Activated naive CD4-positive, alpha-beta T cell treated with anti-CD3 and anti-CD28 coated beads, Interleukin-2, amount 10 ng/mL, durations not matched to agents 7 days and 5 days (primary cell): ENCODE measurements around the gene APEH.

Experiments used
- CTCF ChIA-PET: fragments of 350-600 bp; sonication (Branson Sonifier 250); formaldehyde crosslinking; loops from one replicate; lab custom pipeline; 2021; ENCODE audit warnings: antibody characterized with exemption; lab: Charles Lee
- DNase-seq: peaks from one replicate; pipeline ENCODE4 v3.0.0-alpha.2; 2020
- H3K27ac Mint-ChIP-seq: one replicate; pipeline ENCODE4 v1.8.0; 2021; ENCODE audit warnings: mild to moderate bottlenecking, moderate library complexity, mixed read lengths
- H3K27me3 Mint-ChIP-seq: one replicate; pipeline ENCODE4 v1.8.0; 2021; ENCODE audit warnings: mild to moderate bottlenecking, mixed read lengths
- H3K36me3 Mint-ChIP-seq: one replicate; pipeline ENCODE4 v1.8.0; 2021; ENCODE audit warnings: mixed read lengths
- H3K4me1 Mint-ChIP-seq: one replicate; pipeline ENCODE4 v1.8.0; 2021; ENCODE audit warnings: mixed read lengths
- H3K4me3 Mint-ChIP-seq: one replicate; pipeline ENCODE4 v1.8.0; 2021; ENCODE audit warnings: mild to moderate bottlenecking, moderate library complexity, mixed read lengths
- H3K9me3 Mint-ChIP-seq: one replicate; pipeline ENCODE4 v1.8.0; 2021; ENCODE audit warnings: mixed read lengths

The APEH gene

DNA sequence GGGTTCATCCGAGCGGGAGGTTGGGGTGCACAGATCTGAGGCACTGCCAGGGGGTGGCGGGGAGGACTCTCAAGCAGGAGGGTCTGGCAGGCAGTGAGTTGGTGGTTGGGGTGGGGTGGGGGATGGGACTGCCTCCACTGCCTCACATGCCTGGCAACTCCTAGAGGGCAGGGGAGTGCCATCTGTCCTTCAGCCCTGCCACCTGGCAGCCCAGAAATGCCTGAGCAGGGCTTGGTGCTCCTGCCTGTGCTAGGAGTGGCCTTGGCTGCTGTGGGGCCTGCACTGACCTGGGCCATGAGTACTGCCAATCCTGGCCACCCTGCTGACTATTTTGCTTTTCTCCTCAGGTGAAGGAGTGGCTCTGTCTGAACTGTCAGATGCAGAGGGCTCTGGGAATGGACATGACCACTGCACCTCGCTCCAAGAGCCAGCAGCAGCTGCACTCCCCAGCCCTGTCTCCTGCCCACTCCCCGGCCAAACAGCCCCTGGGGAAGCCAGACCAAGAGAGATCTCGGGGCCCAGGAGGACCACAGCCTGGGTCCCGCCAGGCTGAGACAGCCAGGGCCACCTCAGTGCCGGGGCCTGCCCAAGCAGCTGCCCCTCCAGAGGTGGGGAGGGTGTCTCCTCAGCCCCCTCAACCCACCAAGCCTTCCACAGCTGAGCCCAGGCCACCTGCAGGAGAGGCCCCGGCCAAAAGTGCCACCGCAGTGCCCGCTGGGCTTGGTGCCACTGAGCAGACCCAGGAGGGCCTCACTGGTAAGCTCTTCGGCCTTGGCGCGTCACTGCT is 32.0 kb upstream of the APEH start:
- Mint-ChIP-seq H3K9me3 (no peaks in the 10 kb centered on the region), H3K27me3 (peaks cover 23% of the 10 kb centered on the region), H3K36me3 (no peaks in the 10 kb centered on the region), H3K4me1 (no peaks in the 10 kb centered on the region), H3K4me3 (no peak overlapping the region), H3K27ac (no peak overlapping the region)
- CTCF ChIA-PET, result no interaction called here
- DNase-seq, result no peak

DNA sequence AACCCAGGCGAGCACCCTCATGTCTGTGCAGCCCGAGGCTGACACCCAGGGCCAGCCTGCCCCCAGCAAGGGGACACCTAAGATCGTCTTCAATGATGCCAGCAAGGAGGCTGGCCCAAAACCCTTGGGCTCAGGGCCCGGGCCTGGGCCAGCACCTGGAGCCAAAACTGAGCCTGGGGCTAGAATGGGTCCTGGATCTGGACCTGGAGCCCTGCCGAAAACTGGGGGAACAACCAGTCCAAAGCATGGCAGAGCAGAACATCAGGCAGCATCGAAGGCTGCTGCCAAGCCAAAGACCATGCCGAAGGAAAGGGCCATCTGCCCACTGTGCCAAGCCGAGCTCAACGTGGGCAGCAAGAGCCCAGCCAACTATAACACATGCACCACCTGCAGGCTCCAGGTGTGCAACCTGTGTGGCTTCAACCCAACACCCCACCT is 31.4 kb upstream of the APEH start:
- H3K36me3 Mint-ChIP-seq, result no peaks in the 10 kb centered on the region
- CTCF ChIA-PET, result no interaction called here

DNA sequence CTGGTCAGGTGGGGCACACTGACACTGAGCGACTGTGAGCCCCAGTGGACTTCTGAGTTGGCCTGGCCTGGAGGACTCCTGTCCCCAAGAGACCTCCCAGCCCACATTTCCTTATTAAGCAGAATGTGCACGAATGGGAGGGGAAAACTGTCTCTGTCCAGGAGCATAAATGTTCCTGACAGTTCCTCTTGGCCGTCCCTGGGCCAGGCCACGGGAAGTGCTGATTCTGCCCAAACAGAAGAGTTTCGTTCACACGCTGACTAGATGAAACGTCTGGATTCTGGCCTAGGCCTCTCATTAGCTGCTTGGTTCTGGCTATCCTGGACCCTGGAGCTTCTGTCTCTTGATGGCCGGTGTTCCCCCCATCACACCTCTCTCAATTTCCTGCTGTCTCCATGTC is 29.5 kb upstream of the APEH start:
- DNase-seq, result no peak
- peaks cover 4% of the 10 kb centered on the region for H3K4me1 Mint-ChIP-seq
- CTCF ChIA-PET, result no interaction called here
- H3K36me3 Mint-ChIP-seq, result no peaks in the 10 kb centered on the region
- no peaks in the 10 kb centered on the region for H3K9me3 Mint-ChIP-seq
- peaks cover 6% of the 10 kb centered on the region for H3K27me3 Mint-ChIP-seq
- no peak overlapping the region for H3K27ac Mint-ChIP-seq
- H3K4me3 Mint-ChIP-seq, result no peak overlapping the region

More for the DNA sequence above, 31.4 kb upstream of the APEH start:
- H3K27ac Mint-ChIP-seq, result no peak overlapping the region
- DNase-seq, result no peak
- no peak overlapping the region for H3K4me3 Mint-ChIP-seq
- peaks cover under 1% of the 10 kb centered on the region for H3K4me1 Mint-ChIP-seq
- no peaks in the 10 kb centered on the region for H3K9me3 Mint-ChIP-seq
- peaks cover 18% of the 10 kb centered on the region for H3K27me3 Mint-ChIP-seq

DNA sequence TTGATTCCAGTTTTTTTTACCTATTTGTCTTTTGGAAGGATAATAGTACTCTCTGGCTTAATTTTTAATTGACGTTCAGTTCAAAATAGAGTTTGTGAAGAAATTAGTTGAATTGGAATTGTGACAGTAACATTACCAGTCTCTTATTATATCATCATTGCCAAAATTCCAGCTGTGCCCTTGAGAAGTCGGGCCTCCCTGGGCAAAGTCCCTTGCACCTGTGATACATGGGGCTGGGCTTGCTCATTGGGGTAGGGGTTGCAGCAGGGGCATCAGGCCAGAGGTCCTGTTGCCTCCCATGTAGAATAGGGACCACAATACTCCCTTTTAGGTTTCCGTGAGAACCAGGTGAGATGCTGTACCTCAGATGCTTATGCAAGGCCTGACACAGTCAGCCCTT is 27.9 kb upstream of the APEH start:
- H3K36me3 Mint-ChIP-seq, result no peaks in the 10 kb centered on the region
- no peak overlapping the region for H3K27ac Mint-ChIP-seq
- CTCF ChIA-PET, result no interaction called here
- DNase-seq, result no peak
- H3K9me3 Mint-ChIP-seq, result no peaks in the 10 kb centered on the region
- H3K4me1 Mint-ChIP-seq, result peaks cover 4% of the 10 kb centered on the region
- H3K27me3 Mint-ChIP-seq, result no peaks in the 10 kb centered on the region
- no peak overlapping the region for H3K4me3 Mint-ChIP-seq

DNA sequence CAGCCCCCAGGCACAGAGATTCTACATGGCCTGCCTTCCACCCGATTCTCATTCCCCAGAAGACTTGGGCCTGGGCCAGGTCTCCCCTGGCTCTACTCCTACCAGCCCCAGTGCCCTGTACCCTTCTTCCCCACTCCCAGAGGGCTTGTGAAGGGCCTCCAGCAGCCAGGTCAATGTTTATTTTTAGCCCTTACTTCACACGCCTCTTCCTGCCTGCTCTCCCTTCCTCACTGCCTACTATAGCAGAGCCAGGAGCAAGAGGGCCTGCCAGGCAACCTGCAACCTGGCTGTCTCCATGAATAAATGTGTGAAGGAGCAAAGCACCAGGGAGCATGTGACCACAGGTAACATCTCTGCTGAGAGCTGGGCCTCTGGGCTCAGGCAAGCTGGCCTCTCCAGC is 26.4 kb upstream of the APEH start:
- no peaks in the 10 kb centered on the region for H3K9me3 Mint-ChIP-seq
- CTCF ChIA-PET, result interaction anchor here (1.1 kb wide), 1 partner anchor 108 kb away, joined by 3 read pairs; no protein-coding TSS in a partner anchor
- H3K27ac Mint-ChIP-seq, result no peak overlapping the region
- H3K36me3 Mint-ChIP-seq, result no peaks in the 10 kb centered on the region
- no peak overlapping the region for H3K4me3 Mint-ChIP-seq
- H3K4me1 Mint-ChIP-seq, result peaks cover 4% of the 10 kb centered on the region
- DNase-seq, result no peak
- no peaks in the 10 kb centered on the region for H3K27me3 Mint-ChIP-seq

DNA sequence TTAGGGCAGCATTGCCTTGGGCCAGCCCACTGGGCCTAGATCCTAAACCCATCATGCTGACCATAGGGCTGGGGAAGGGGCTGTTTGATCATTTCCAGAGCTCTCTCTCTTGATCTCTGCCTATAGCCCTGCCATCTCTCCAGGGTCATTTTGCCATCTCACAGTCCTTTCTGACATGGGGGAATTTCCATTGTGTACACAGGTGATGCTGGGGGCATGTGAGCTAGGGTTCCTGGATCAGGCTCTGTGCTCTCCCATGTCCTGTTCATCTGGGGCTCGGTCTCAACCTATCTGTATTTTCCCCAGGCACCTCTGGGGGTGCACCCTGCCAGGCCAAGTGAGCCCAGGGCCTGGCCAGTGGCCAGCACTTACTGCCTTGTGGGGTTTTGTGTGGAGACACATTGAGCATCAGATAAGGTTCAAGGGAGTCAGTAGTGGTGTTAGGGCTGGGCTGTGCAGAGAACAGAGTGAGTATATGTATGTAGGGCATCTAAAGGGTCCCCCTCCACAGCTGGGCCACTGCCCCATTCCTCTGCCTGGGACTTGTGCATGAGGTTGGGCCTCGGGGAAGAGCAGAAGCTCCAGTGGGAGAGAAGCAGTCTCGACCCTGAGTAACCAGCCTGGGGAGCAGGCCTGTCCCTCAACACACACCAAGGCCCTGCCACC is 25.7 kb upstream of the APEH start:
- H3K9me3 Mint-ChIP-seq, result no peaks in the 10 kb centered on the region
- no peak overlapping the region for H3K27ac Mint-ChIP-seq
- no peak for DNase-seq
- H3K4me1 Mint-ChIP-seq, result peaks cover 4% of the 10 kb centered on the region
- no peaks in the 10 kb centered on the region for H3K36me3 Mint-ChIP-seq
- CTCF ChIA-PET, result interaction anchor here (0.6 to 1.1 kb wide), 2 partner anchors 11 to 109 kb away, joined by 3 read pairs; no protein-coding TSS in a partner anchor
- H3K27me3 Mint-ChIP-seq, result no peaks in the 10 kb centered on the region
- no peak overlapping the region for H3K4me3 Mint-ChIP-seq

DNA sequence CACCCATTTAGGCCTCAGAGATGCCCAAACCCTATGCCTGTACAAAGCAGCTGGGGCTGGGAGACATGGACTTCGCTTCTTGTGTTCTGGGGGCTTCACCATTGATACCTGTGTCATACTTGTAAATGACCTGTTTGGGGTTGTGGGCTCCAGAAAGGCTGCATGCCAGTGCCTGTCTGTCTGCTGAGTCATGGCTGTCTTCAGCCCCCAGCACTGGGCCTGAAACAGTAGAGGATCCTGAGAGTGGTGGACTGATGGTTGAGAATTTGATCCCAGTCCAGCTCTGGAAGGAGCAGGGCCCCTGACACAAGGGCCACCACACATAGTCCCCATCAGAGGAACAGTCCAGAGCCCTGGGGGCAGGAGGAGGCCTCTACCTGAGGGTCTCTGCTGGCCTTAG is 24.6 kb upstream of the APEH start:
- no peaks in the 10 kb centered on the region for H3K27me3 Mint-ChIP-seq
- no peak overlapping the region for H3K27ac Mint-ChIP-seq
- H3K9me3 Mint-ChIP-seq, result no peaks in the 10 kb centered on the region
- peaks cover 4% of the 10 kb centered on the region for H3K4me1 Mint-ChIP-seq
- no peaks in the 10 kb centered on the region for H3K36me3 Mint-ChIP-seq
- H3K4me3 Mint-ChIP-seq, result no peak overlapping the region
- CTCF ChIA-PET, result no interaction called here
- no peak for DNase-seq

DNA sequence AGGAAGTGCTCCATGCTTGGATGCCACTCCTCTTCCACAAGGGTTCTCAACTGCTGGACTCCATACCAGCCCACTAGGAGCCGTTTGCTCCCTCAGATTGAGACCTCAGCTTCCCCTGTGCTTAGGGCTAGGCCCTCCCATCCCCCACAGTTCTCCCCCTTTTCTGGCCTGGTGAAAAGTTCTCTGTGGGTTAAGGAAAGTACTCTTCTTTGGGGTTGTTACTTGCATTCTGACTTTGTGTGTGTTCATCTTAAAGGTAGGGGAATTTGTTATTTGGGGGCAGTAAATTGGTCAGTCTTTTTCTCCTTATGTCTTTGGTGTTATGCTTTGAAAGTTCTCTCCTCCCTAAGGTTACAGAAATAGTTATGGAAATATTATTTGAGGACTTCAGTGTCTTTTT is 24.0 kb upstream of the APEH start:
- Mint-ChIP-seq H3K27me3 (no peaks in the 10 kb centered on the region), H3K4me1 (peaks cover 4% of the 10 kb centered on the region), H3K4me3 (no peak overlapping the region), H3K27ac (no peak overlapping the region), H3K36me3 (no peaks in the 10 kb centered on the region), H3K9me3 (no peaks in the 10 kb centered on the region)
- no peak for DNase-seq
- CTCF ChIA-PET, result no interaction called here

DNA sequence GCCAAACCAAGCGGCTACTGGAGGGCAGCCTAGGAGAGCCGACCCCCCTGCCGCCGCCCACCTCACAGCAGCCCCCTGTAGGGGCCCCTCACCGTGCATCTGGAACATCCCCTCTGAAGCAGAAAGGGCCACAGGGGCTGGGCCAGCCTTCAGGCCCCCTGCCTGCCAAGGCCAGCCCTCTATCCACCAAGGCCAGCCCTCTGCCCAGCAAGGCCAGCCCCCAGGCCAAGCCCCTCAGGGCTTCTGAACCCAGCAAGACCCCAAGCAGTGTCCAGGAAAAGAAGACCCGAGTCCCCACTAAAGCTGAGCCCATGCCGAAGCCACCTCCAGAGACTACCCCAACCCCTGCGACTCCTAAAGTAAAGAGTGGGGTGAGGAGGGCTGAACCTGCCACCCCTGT is 23.5 kb upstream of the APEH start:
- CTCF ChIA-PET, result no interaction called here
- Mint-ChIP-seq H3K4me3 (no peak overlapping the region), H3K4me1 (peaks cover 4% of the 10 kb centered on the region), H3K9me3 (no peaks in the 10 kb centered on the region), H3K27ac (no peak overlapping the region), H3K27me3 (no peaks in the 10 kb centered on the region), H3K36me3 (no peaks in the 10 kb centered on the region)
- DNase-seq, result no peak

DNA sequence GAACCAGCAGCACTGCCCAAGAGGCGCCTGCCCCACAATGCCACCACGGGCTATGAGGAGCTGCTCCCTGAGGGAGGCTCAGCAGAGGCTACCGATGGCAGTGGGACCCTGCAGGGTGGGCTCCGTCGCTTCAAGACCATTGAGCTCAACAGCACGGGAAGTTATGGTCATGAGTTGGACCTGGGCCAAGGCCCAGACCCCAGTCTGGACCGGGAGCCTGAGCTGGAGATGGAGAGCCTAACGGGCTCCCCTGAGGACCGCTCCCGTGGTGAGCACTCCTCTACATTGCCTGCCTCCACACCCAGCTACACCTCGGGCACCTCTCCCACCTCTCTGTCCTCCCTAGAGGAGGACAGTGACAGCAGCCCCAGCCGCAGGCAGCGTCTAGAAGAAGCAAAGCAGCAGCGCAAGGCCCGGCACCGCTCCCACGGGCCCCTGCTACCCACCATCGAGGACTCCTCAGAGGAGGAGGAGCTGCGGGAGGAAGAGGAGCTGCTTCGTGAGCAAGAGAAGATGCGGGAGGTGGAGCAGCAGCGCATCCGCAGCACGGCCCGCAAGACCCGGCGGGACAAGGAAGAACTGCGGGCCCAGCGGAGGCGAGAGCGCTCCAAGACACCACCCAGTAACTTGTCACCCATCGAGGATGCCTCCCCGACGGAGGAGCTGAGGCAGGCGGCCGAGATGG is 21.8 kb upstream of the APEH start:
- DNase-seq, result no peak
- no peaks in the 10 kb centered on the region for H3K9me3 Mint-ChIP-seq
- no peak overlapping the region for H3K27ac Mint-ChIP-seq
- CTCF ChIA-PET, result interaction anchor here (1.3 to 1.4 kb wide), 2 partner anchors 19 to 113 kb away, joined by 3 to 4 read pairs; no protein-coding TSS in a partner anchor
- no peak overlapping the region for H3K4me3 Mint-ChIP-seq
- peaks cover 4% of the 10 kb centered on the region for H3K4me1 Mint-ChIP-seq
- no peaks in the 10 kb centered on the region for H3K36me3 Mint-ChIP-seq
- peaks cover 10% of the 10 kb centered on the region for H3K27me3 Mint-ChIP-seq

DNA sequence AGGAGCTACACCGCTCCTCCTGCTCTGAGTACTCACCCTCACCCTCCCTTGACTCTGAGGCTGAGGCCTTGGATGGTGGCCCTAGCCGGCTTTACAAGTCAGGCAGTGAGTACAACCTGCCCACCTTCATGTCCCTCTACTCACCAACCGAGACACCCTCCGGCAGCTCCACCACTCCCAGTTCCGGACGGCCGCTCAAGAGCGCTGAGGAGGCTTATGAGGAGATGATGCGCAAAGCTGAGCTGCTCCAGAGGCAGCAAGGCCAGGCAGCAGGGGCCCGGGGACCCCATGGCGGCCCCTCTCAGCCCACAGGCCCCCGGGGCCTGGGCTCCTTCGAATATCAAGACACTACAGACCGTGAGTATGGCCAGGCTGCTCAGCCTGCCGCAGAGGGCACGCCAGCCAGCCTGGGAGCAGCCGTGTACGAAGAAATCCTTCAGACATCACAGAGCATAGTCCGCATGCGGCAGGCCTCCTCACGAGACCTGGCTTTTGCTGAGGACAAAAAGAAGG is 21.2 kb upstream of the APEH start:
- no peak for DNase-seq
- Mint-ChIP-seq H3K27ac (no peak overlapping the region), H3K4me1 (peaks cover under 1% of the 10 kb centered on the region), H3K36me3 (no peaks in the 10 kb centered on the region), H3K9me3 (no peaks in the 10 kb centered on the region), H3K27me3 (peaks cover 10% of the 10 kb centered on the region), H3K4me3 (no peak overlapping the region)
- CTCF ChIA-PET, result interaction anchor here (1.3 to 1.4 kb wide), 2 partner anchors 19 to 113 kb away, joined by 3 to 4 read pairs; no protein-coding TSS in a partner anchor

DNA sequence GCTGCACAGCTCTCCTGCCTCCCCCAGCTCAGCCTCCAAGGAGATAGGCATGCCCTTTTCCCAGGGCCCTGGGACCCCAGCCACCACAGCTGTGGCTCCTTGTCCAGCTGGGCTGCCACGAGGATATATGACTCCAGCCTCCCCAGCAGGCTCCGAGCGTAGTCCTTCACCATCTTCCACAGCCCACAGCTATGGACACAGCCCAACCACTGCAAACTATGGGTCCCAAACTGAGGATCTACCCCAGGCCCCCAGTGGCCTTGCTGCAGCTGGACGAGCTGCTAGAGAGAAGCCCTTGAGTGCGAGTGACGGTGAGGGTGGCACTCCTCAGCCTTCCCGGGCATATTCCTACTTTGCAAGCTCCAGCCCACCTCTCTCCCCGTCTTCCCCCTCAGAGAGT is 20.5 kb upstream of the APEH start:
- no peaks in the 10 kb centered on the region for H3K9me3 Mint-ChIP-seq
- no peak for DNase-seq
- no peak overlapping the region for H3K27ac Mint-ChIP-seq
- no peaks in the 10 kb centered on the region for H3K4me1 Mint-ChIP-seq
- CTCF ChIA-PET, result interaction anchor here (1.3 kb wide), 1 partner anchor 18 kb away, joined by 3 read pairs; no protein-coding TSS in a partner anchor
- no peak overlapping the region for H3K4me3 Mint-ChIP-seq
- no peaks in the 10 kb centered on the region for H3K36me3 Mint-ChIP-seq
- peaks cover 10% of the 10 kb centered on the region for H3K27me3 Mint-ChIP-seq

DNA sequence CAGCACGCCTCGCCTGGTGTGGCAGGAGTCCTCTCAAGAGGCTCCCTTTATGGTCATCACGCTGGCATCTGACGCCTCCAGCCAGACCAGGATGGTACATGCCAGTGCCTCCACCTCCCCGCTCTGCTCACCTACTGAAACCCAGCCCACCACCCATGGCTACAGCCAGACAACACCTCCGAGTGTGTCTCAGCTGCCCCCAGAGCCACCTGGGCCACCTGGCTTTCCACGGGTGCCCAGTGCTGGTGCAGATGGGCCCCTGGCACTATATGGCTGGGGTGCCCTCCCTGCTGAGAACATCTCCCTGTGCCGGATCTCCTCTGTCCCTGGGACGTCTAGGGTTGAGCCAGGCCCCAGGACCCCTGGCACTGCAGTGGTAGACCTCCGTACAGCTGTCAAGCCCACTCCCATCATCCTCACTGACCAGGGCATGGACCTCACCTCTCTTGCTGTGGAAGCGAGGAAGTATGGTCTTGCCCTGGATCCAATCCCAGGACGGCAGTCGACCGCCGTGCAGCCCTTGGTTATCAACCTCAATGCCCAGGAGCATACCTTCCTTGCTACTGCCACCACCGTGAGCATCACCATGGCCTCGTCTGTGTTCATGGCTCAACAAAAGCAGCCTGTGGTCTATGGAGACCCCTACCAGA is 19.9 kb upstream of the APEH start:
- H3K9me3 Mint-ChIP-seq, result no peaks in the 10 kb centered on the region
- H3K27ac Mint-ChIP-seq, result no peak overlapping the region
- DNase-seq, result no peak
- no peaks in the 10 kb centered on the region for H3K4me1 Mint-ChIP-seq
- H3K36me3 Mint-ChIP-seq, result no peaks in the 10 kb centered on the region
- H3K4me3 Mint-ChIP-seq, result no peak overlapping the region
- CTCF ChIA-PET, result no interaction called here
- H3K27me3 Mint-ChIP-seq, result peaks cover 10% of the 10 kb centered on the region
